ENCODE data around the gene POLR1A. TPM values are rescaled to one million over a fixed set of nuclear protein-coding genes. Genes with fewer than 3 reads are reported as not detected.

Gene POLR1A
- total RNA-seq, 4 donors from 2014 or later, result 11.1 to 17.6 (median 13.3) TPM

GRCh38 chr2:86070868-86071267 lies 34.8 kb downstream of the POLR1A start:
- no peak for DNase-seq
- H3K27me3 ChIP-seq, result no peaks in the 10 kb centered on the region
- no peak for TF ChIP-seq EP300 (IDR thresholded peaks at IDR 0.05; ENCODE audit: low read depth)
- no peak for TF ChIP-seq POLR2AphosphoS5 (IDR thresholded peaks at IDR 0.05)
- no peak for TF ChIP-seq CTCF (IDR thresholded peaks at IDR 0.05)
- no peak for TF ChIP-seq POLR2A (IDR thresholded peaks at IDR 0.05)
- H3K27ac ChIP-seq, result no peak overlapping the region
- H3K4me3 ChIP-seq, result no peak overlapping the region
- WGBS, 2 donors (ENCODE audit: low coverage in 1 of 2), result 75 to 80% methylated on average over 2 of the region's 2 CpGs
- no peaks in the 10 kb centered on the region for H3K9me3 ChIP-seq
- in situ Hi-C loops (cut with MboI; ENCODE audit: low pct_ligation_motif_present in 1 of 4, low pct_unique_long_range_greater_than_20kb in 1 of 4, low sequenced_read_pairs in 3 of 4), result loop anchor here (10.0 kb wide), 3 partner anchors 186 to 246 kb away; partner anchors contain the start of gene ST3GAL5 (in 2 of the 4)
- intact Hi-C loops (cut with DNase I; ENCODE audit: low total_unique reads), result loop anchor here (10.0 kb wide), 1 partner anchor 186 kb away; the partner anchor contains the start of gene ST3GAL5
- H3K4me1 ChIP-seq, result peaks cover 0 to 9% (median 5%) of the 10 kb centered on the region in 4 donors
- peaks cover 0 to 26% (median 8%) of the 10 kb centered on the region in 4 donors for H3K36me3 ChIP-seq

DNA sequence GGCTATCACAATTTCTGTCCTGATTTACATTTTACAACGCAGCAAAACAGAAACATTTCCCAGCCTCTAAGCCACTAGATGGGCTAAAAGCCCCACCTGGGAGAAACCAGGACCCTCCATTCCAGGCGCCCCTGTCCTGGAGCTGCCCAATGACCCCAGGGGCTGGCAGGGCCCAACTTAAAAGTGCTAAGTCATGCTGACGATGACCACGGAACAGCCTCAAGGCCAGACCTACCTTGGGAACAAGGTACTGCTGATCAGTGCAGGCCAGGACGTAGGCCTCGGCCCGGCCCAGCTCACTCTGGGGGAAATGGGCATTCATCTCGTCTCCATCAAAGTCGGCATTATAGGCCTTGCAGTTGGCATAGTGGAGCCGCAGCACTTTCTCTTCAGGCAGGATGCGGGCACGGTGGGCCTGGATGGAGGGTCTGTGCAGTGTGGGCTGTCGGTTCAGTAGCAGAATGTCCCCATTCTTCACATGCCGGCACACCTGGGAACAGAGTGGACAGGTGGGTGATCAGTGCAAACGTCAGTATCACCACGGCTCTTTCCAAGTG lies 35.8 kb downstream of the POLR1A start:
- WGBS, 2 donors (ENCODE audit: low coverage in 1 of 2), result 98% methylated on average over 16 of the region's 16 CpGs; no CpG with 5 or more reads in 1 of the 2 donors

GRCh38 chr2:86069091-86069685 lies 36.5 kb downstream of the POLR1A start:
- H3K27ac ChIP-seq, result no peak overlapping the region
- WGBS, 2 donors (ENCODE audit: low coverage in 1 of 2), result 72 to 93% methylated on average over 3 to 8 of the region's 8 CpGs
- no peak for DNase-seq

More for the DNA sequence above, 35.8 kb downstream of the POLR1A start:
- Histone ChIP-seq H3K27ac (no peak overlapping the region), H3K36me3 (peaks cover 0 to 29% (median 8%) of the 10 kb centered on the region in 4 donors), H3K4me3 (no peak overlapping the region), H3K27me3 (no peaks in the 10 kb centered on the region), H3K4me1 (peaks cover 0 to 9% (median 5%) of the 10 kb centered on the region in 4 donors), H3K9me3 (no peaks in the 10 kb centered on the region)
- no peak for DNase-seq
- in situ Hi-C loops (cut with MboI; ENCODE audit: low pct_ligation_motif_present in 1 of 4, low pct_unique_long_range_greater_than_20kb in 1 of 4, low sequenced_read_pairs in 3 of 4), result loop anchor here (10.0 kb wide), 3 partner anchors 185 to 245 kb away; partner anchors contain the start of gene ST3GAL5 (in 2 of the 4)
- no peak for TF ChIP-seq POLR2A (IDR thresholded peaks at IDR 0.05)
- no peak for TF ChIP-seq CTCF (IDR thresholded peaks at IDR 0.05)
- no peak for TF ChIP-seq EP300 (IDR thresholded peaks at IDR 0.05; ENCODE audit: low read depth)
- TF ChIP-seq POLR2AphosphoS5 (IDR thresholded peaks at IDR 0.05), result no peak
- intact Hi-C loops (cut with DNase I; ENCODE audit: low total_unique reads), result loop anchor here (10.0 kb wide), 1 partner anchor 185 kb away; the partner anchor contains the start of gene ST3GAL5

More at GRCh38 chr2:86069091-86069685, 36.5 kb downstream of the POLR1A start:
- TF ChIP-seq CTCF (IDR thresholded peaks at IDR 0.05), result no peak
- TF ChIP-seq POLR2AphosphoS5 (IDR thresholded peaks at IDR 0.05), result no peak
- no peak for TF ChIP-seq EP300 (IDR thresholded peaks at IDR 0.05; ENCODE audit: low read depth)
- Histone ChIP-seq H3K9me3 (no peaks in the 10 kb centered on the region), H3K4me3 (no peak overlapping the region), H3K27me3 (no peaks in the 10 kb centered on the region), H3K36me3 (peaks cover 0 to 35% (median 11%) of the 10 kb centered on the region in 4 donors), H3K4me1 (peaks cover 0 to 9% (median 5%) of the 10 kb centered on the region in 4 donors)
- intact Hi-C loops (cut with DNase I; ENCODE audit: low total_unique reads) (no loop called here), in situ Hi-C loops (cut with MboI; ENCODE audit: low pct_ligation_motif_present in 1 of 4, low pct_unique_long_range_greater_than_20kb in 1 of 4, low sequenced_read_pairs in 3 of 4) (no loop called here)
